Neuron (in vitro differentiated cells): ENCODE data around the gene PICK1.
"Not testable (repeated sequence)": the region's sequence is repeated elsewhere in the genome, so short reads cannot be mapped to it uniquely, and the experiment has no call there.

ENCODE experiments used
- H2AFZ ChIP-seq: one replicate; pipeline ENCODE4 v1.6.1; 2013; ENCODE audit warnings: low read depth, mild to moderate bottlenecking, inconsistent platforms, low read length, moderate library complexity
- H3K27me3 ChIP-seq: one replicate; pipeline ENCODE4 v1.6.1; 2013; ENCODE audit warnings: low read length; ENCODE audit not compliant: insufficient read depth
- H3K36me3 ChIP-seq: one replicate; pipeline ENCODE4 v1.6.1; 2013; ENCODE audit warnings: low read length; ENCODE audit not compliant: insufficient read depth
- H3K4me1 ChIP-seq: one replicate; pipeline ENCODE4 v1.6.1; 2013; ENCODE audit warnings: low read length; ENCODE audit not compliant: insufficient read depth
- H3K4me3 ChIP-seq: 2 replicates; pipeline ENCODE4 v1.5.1; 2013; ENCODE audit warnings: mild to moderate bottlenecking, low read length, moderate library complexity
- H3K9me3 ChIP-seq: one replicate; pipeline ENCODE4 v1.6.1; 2013; ENCODE audit warnings: low read length

PICK1 gene

GRCh38 chr22:38109371-38110001, 52.3 kb downstream of the PICK1 start:
- H3K4me1 ChIP-seq, result no peaks in the 10 kb centered on the region
- no peak overlapping the region for H3K4me3 ChIP-seq
- no peaks in the 10 kb centered on the region for H3K36me3 ChIP-seq
- H3K9me3 ChIP-seq, result no peaks in the 10 kb centered on the region
- no peak overlapping the region for H2AFZ ChIP-seq
- no peaks in the 10 kb centered on the region for H3K27me3 ChIP-seq

- no peaks in the 10 kb centered on the region for H3K27me3 ChIP-seq
- H3K9me3 ChIP-seq, result no peaks in the 10 kb centered on the region
- no peak within 1 kb of the TSS for H3K4me3 ChIP-seq
These were observed 53.0 kb downstream of the PICK1 start, which contains the start of gene BAIAP2L2 for GRCh38 chr22:38110008-38110862. Gene BAIAP2L2, minus strand, starts transcription at chr22:38110684. Its CDS starts 159 bp downstream, at chr22:38110525.

GRCh38 chr22:38110863-38111852, 54.0 kb downstream of the PICK1 start:
- Histone ChIP-seq H3K4me1 (no peaks in the 10 kb centered on the region), H3K27me3 (no peaks in the 10 kb centered on the region), H2AFZ (no peak overlapping the region), H3K4me3 (no peak overlapping the region), H3K36me3 (peaks cover 3% of the 10 kb centered on the region), H3K9me3 (no peaks in the 10 kb centered on the region)

More at GRCh38 chr22:38110008-38110862, 53.0 kb downstream of the PICK1 start, which contains the start of gene BAIAP2L2:
- peaks cover 2% of the 10 kb centered on the region for H3K36me3 ChIP-seq
- no peak within 1 kb of the TSS for H2AFZ ChIP-seq
- no peaks in the 10 kb centered on the region for H3K4me1 ChIP-seq

- Histone ChIP-seq H2AFZ (no peak overlapping the region), H3K27me3 (no peaks in the 10 kb centered on the region), H3K36me3 (peaks cover 3% of the 10 kb centered on the region), H3K4me1 (no peaks in the 10 kb centered on the region), H3K9me3 (no peaks in the 10 kb centered on the region), H3K4me3 (no peak overlapping the region)
These were observed 54.7 kb downstream of the PICK1 start for GRCh38 chr22:38111925-38112355.

GRCh38 chr22:38112381-38112780, 55.2 kb downstream of the PICK1 start:
- H3K36me3 ChIP-seq, result peaks cover 3% of the 10 kb centered on the region
- no peaks in the 10 kb centered on the region for H3K9me3 ChIP-seq
- no peaks in the 10 kb centered on the region for H3K4me1 ChIP-seq
- no peak overlapping the region for H2AFZ ChIP-seq
- no peaks in the 10 kb centered on the region for H3K27me3 ChIP-seq
- no peak overlapping the region for H3K4me3 ChIP-seq

- no peaks in the 10 kb centered on the region for H3K27me3 ChIP-seq
- H3K4me1 ChIP-seq, result no peaks in the 10 kb centered on the region
- no peaks in the 10 kb centered on the region for H3K9me3 ChIP-seq
- H2AFZ ChIP-seq, result no peak overlapping the region
- peaks cover 3% of the 10 kb centered on the region for H3K36me3 ChIP-seq
- no peak overlapping the region for H3K4me3 ChIP-seq
These were observed 57.5 kb downstream of the PICK1 start for GRCh38 chr22:38114484-38115398.

GRCh38 chr22:38115423-38116205, 58.4 kb downstream of the PICK1 start:
- Histone ChIP-seq H2AFZ (no peak overlapping the region), H3K4me1 (no peaks in the 10 kb centered on the region), H3K4me3 (no peak overlapping the region), H3K9me3 (no peaks in the 10 kb centered on the region), H3K27me3 (no peaks in the 10 kb centered on the region), H3K36me3 (peaks cover 3% of the 10 kb centered on the region)

GRCh38 chr22:38117556-38117955, 60.4 kb downstream of the PICK1 start:
- H3K4me3 ChIP-seq, H3K36me3 ChIP-seq, H3K27me3 ChIP-seq: not testable (repeated sequence)

GRCh38 chr22:38118182-38118581, 61.0 kb downstream of the PICK1 start:
- no peaks in the 10 kb centered on the region for H3K27me3 ChIP-seq

More at GRCh38 chr22:38117556-38117955, 60.4 kb downstream of the PICK1 start:
- H2AFZ ChIP-seq, H3K9me3 ChIP-seq, H3K4me1 ChIP-seq: not testable (repeated sequence)

GRCh38 chr22:38118747-38119146, 61.5 kb downstream of the PICK1 start:
- not testable (repeated sequence) for H3K27me3 ChIP-seq, H3K4me1 ChIP-seq, H3K9me3 ChIP-seq, H2AFZ ChIP-seq, H3K4me3 ChIP-seq, H3K36me3 ChIP-seq

More at GRCh38 chr22:38118182-38118581, 61.0 kb downstream of the PICK1 start:
- H2AFZ ChIP-seq, result no peak overlapping the region
- peaks cover 3% of the 10 kb centered on the region for H3K36me3 ChIP-seq
- H3K9me3 ChIP-seq, result no peaks in the 10 kb centered on the region
- no peak overlapping the region for H3K4me3 ChIP-seq
- no peaks in the 10 kb centered on the region for H3K4me1 ChIP-seq

GRCh38 chr22:38120359-38121110, 63.3 kb downstream of the PICK1 start:
- Histone ChIP-seq H3K4me3 (no peak overlapping the region), H2AFZ (no peak overlapping the region), H3K27me3 (no peaks in the 10 kb centered on the region), H3K9me3 (no peaks in the 10 kb centered on the region), H3K36me3 (no peaks in the 10 kb centered on the region), H3K4me1 (no peaks in the 10 kb centered on the region)
